OCI-LY3 (cell line): Measurements from ENCODE around the gene MAL.

ENCODE experiments used
- CTCF ChIP-seq: fragments of 200-600, 300-600 bp; sonication (generic); IDR thresholded peaks from 2 replicates; pipeline ENCODE4 v1.5.1; 2014; ENCODE audit warnings: antibody characterized with exemption, low read length, low read depth
- EZH2phosphoT487 ChIP-seq: fragments of 200-600 bp; shearing (Covaris generic); IDR thresholded peaks from 2 replicates; pipeline ENCODE4 v1.6.1; 2018; ENCODE audit warnings: antibody characterized with exemption, mixed run types, low read depth

GRCh38 chr2:95021847-95022246, 3.7 kb upstream of the MAL start:
- no peak for TF ChIP-seq EZH2phosphoT487
- no peak for TF ChIP-seq CTCF
